Naive thymus-derived CD4-positive, alpha-beta T cell (primary cell): ENCODE measurements around the gene KIAA1671. TPM values are rescaled to one million over a fixed set of nuclear protein-coding genes. Genes with fewer than 3 reads are reported as not detected.

Experiments
- ATAC-seq: fragments of 150-1000 bp; cut with Tn5 transposase; 2 replicates; pipeline ENCODE4 v1.10.0; 2021; ENCODE audit warnings: mild to moderate bottlenecking, moderate library complexity
- CTCF ChIA-PET: fragments of 350-600 bp; sonication (Branson Sonifier 250); formaldehyde crosslinking; loops from one replicate; lab custom pipeline; 2021; ENCODE audit warnings: antibody characterized with exemption; lab: Charles Lee
- POLR2A ChIA-PET: fragments of 350-600 bp; sonication (Branson Sonifier 250); formaldehyde crosslinking; loops from one replicate; lab custom pipeline; 2021; ENCODE audit warnings: antibody characterized with exemption, inconsistent platforms; lab: Charles Lee
- DNase-seq, 9 donors: peaks; one replicate each; pipeline versions ENCODE4 v3.0.0 to v3.0.0-alpha.2; 2020 to 2022; ENCODE audit warnings: mixed read lengths in 1 of 9
- H3K27ac ChIP-seq: one replicate; pipeline ENCODE4 v1.7.0; 2013; ENCODE audit warnings: mild to moderate bottlenecking, low read depth, low read length, moderate library complexity
- H3K27me3 ChIP-seq, 2 donors: one replicate each; pipeline ENCODE4 v1.7.0; 2013; ENCODE audit warnings: low read length in 2 of 2, mild to moderate bottlenecking in 2 of 2, moderate library complexity in 2 of 2; ENCODE audit not compliant: control insufficient read depth in 2 of 2, insufficient read depth in 2 of 2
- H3K36me3 ChIP-seq, 3 experiments: 1 replicate in 2 of 3; 2 replicates in 1 of 3; pipeline ENCODE4 v1.7.0; 2013; ENCODE audit warnings: low read length in 3 of 3, mild to moderate bottlenecking in 3 of 3, moderate library complexity in 1 of 3; ENCODE audit not compliant: insufficient read depth in 3 of 3, control insufficient read depth in 2 of 3
- H3K4me1 ChIP-seq, 2 donors: one replicate each; pipeline ENCODE4 v1.7.0; 2013; ENCODE audit warnings: low read length in 2 of 2, mild to moderate bottlenecking in 2 of 2, moderate library complexity in 1 of 2; ENCODE audit not compliant: control insufficient read depth in 2 of 2, insufficient read depth in 2 of 2
- H3K4me3 ChIP-seq: 2 replicates; pipeline ENCODE4 v1.7.0; 2013; ENCODE audit warnings: mild to moderate bottlenecking, low read length
- H3K9me3 ChIP-seq, 3 experiments: 1 replicate in 2 of 3; 2 replicates in 1 of 3; pipeline ENCODE4 v1.7.0; 2013; ENCODE audit warnings: low read length in 3 of 3; ENCODE audit not compliant: control insufficient read depth in 2 of 3
- H3K27ac Mint-ChIP-seq, 9 donors: one replicate each; pipeline ENCODE4 v1.8.0; 2020 to 2022; ENCODE audit warnings: mixed read lengths in 9 of 9, mild to moderate bottlenecking in 8 of 9, moderate library complexity in 5 of 9, inconsistent platforms in 2 of 9
- H3K27me3 Mint-ChIP-seq, 5 donors: one replicate each; pipeline ENCODE4 v1.8.0; 2021 to 2022; ENCODE audit warnings: mixed read lengths in 5 of 5, mild to moderate bottlenecking in 1 of 5
- H3K36me3 Mint-ChIP-seq, 5 donors: one replicate each; pipeline ENCODE4 v1.8.0; 2020 to 2022; ENCODE audit warnings: mixed read lengths in 5 of 5, mild to moderate bottlenecking in 3 of 5, inconsistent platforms in 1 of 5
- H3K4me1 Mint-ChIP-seq, 7 donors: one replicate each; pipeline ENCODE4 v1.8.0; 2020 to 2022; ENCODE audit warnings: mixed read lengths in 7 of 7, mild to moderate bottlenecking in 3 of 7, inconsistent platforms in 1 of 7
- H3K4me3 Mint-ChIP-seq, 10 donors: one replicate each; pipeline ENCODE4 v1.8.0; 2020 to 2022; ENCODE audit warnings: mild to moderate bottlenecking in 10 of 10, mixed read lengths in 10 of 10, moderate library complexity in 6 of 10, inconsistent platforms in 2 of 10
- H3K9me3 Mint-ChIP-seq, 11 donors: one replicate each; pipeline ENCODE4 v1.8.0; 2020 to 2022; ENCODE audit warnings: mixed read lengths in 11 of 11, mild to moderate bottlenecking in 4 of 11, inconsistent platforms in 1 of 11, moderate library complexity in 1 of 11
- intact Hi-C, 2 donors: fragments of 100-400 bp; cut with micrococcal nuclease; formaldehyde crosslinking; loops; one replicate each; pipeline ENCODE4 v1.15.1; 2023
- polyA plus RNA-seq, 2 donors: library from polyadenylated mRNA; unstranded; fragments of 300-500 nt; fragmentation: Illumina TruSeq; gene quantifications; one replicate each; pipeline ENCODE4 v1.2.3, GENCODE V29; 2021
- total RNA-seq, 6 experiments: library from RNA in 5 of 6; stranded (reverse) in 5 of 6; gene quantifications; 1 replicate in 5 of 6; 2 replicates in 1 of 6; pipeline ENCODE4 v1.2.3 and lab custom pipeline; 2021 to 2026

KIAA1671 gene
- total and polyA plus RNA-seq, 7 experiments from 2014 or later = 0.47 to 19.0 (median 4.2) TPM

DNA sequence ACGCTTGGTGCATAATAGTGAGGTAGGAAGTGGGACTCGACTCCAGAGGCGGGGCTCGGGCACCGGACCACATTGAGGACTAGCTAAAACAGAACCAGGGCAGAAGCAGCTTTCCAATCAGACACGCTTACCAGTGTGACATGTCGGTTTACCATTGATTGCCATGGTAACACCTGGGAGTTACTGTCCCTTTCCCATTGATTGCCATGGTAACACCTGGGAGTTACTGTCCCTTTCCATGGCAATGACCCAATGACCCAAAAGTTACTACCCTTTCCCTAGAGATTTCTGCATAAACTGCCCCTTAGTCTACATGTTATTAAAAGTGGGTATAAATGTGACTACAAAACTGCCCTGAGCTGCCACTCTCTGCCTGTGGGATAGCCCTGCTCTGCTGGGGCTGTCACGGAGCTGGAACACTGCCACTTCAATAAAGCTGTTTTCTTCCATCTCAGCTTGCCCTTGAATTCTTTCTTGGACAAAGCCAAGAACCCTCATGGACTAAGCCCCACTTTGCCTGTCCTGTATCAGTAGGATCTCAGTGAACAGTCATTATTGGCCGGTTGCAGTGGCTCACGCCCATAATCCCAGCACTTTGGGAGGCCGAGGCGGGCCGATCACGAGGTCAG, 169.7 kb downstream of the KIAA1671 start:
- H3K27ac Mint-ChIP-seq = no peak overlapping the region
- intact Hi-C loops = no loop called here
- no peak overlapping the region for H3K4me3 ChIP-seq
- no peaks in the 10 kb centered on the region for H3K9me3 ChIP-seq
- H3K4me3 Mint-ChIP-seq = no peak overlapping the region
- peaks cover 0 to 32% (median 22%) of the 10 kb centered on the region in 5 donors for H3K36me3 Mint-ChIP-seq
- ChIA-PET CTCF (interaction anchor here (0.5 to 1.3 kb wide), 2 partner anchors 54 to 263 kb away, joined by 3 to 4 read pairs; no protein-coding TSS in a partner anchor), POLR2A (no interaction called here)
- H3K27me3 Mint-ChIP-seq = no peaks in the 10 kb centered on the region
- peaks cover 0 to 4% (median 0%) of the 10 kb centered on the region in 11 donors for H3K9me3 Mint-ChIP-seq
- H3K36me3 ChIP-seq = peaks cover 0 to 3% (median 0%) of the 10 kb centered on the region in 3 experiments
- no peak for ATAC-seq
- no peak overlapping the region for H3K27ac ChIP-seq
- H3K4me1 Mint-ChIP-seq = peaks cover 0 to 7% (median 0%) of the 10 kb centered on the region in 7 donors
- no peaks in the 10 kb centered on the region for H3K4me1 ChIP-seq
- H3K27me3 ChIP-seq = no peaks in the 10 kb centered on the region
- no peak for DNase-seq

DNA sequence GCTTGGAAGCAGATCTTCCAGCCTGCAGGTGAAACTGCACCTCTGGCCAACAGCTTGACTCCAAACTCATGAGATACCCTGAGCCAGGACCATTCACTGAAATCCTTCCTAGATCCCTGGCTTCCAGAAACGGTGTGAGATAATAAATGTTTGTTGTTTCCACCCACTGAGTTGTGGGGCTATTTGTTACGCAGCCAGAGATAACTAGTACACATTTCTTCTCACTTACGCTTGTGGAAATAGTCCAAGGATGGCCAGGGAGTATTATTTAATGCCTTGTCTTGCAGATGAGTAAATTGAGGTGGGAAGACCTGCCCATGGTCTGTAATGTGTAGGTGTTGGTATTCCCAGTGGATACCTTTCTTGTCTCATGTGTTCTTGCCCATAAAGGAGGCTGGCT, 171.2 kb downstream of the KIAA1671 start:
- H3K4me3 Mint-ChIP-seq = no peak overlapping the region
- H3K27me3 Mint-ChIP-seq = no peaks in the 10 kb centered on the region
- CTCF ChIA-PET = no interaction called here
- peaks cover 0 to 6% (median 0%) of the 10 kb centered on the region in 7 donors for H3K4me1 Mint-ChIP-seq
- H3K36me3 ChIP-seq = peaks cover 0 to 3% (median 0%) of the 10 kb centered on the region in 3 experiments
- intact Hi-C loops = no loop called here
- no peak overlapping the region for H3K4me3 ChIP-seq
- no peaks in the 10 kb centered on the region for H3K27me3 ChIP-seq
- no peaks in the 10 kb centered on the region for H3K4me1 ChIP-seq
- H3K27ac Mint-ChIP-seq = no peak overlapping the region
- POLR2A ChIA-PET = no interaction called here
- no peak for ATAC-seq
- H3K9me3 ChIP-seq = no peaks in the 10 kb centered on the region
- peaks cover 0 to 25% (median 15%) of the 10 kb centered on the region in 5 donors for H3K36me3 Mint-ChIP-seq
- peaks cover 0 to 3% (median 0%) of the 10 kb centered on the region in 11 donors for H3K9me3 Mint-ChIP-seq
- DNase-seq = no peak
- H3K27ac ChIP-seq = no peak overlapping the region

DNA sequence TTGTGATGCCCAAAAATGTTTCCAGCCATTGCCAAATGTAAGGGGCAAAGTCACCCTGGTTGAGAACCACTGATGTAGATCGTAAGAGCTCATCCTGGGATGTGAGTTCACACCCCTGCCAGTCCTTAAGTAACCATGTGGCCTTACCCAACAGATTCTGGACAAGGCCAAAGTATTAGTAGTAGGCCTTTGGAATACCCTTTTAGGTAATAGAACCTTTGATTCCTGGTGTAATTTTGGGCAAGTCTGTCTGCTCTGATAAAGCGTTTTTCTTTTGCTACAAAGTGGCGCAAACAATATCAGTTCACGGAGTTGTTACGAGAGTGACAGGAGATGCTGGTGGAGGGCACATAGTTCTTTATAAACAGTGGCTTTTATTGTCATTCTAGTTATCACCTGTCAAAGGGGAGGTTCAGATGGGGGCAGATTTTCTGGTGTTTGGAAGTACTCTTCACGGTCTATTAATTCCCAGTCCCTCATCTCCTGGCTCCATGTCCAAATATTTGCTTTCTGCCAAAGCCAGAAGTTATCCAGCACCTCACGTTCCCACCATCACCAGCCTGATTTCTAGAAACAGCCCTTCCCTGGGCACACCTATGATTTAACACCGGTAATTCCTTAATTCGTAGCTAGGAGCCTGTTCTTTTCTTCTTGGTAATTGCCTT, 173.3 kb downstream of the KIAA1671 start:
- H3K27me3 Mint-ChIP-seq = no peaks in the 10 kb centered on the region
- H3K27ac Mint-ChIP-seq = no peak overlapping the region
- H3K9me3 ChIP-seq = no peaks in the 10 kb centered on the region
- H3K4me3 Mint-ChIP-seq = peak overlapping the region in 1 of 10 donors; percentile 5
- H3K36me3 Mint-ChIP-seq = peaks cover 0 to 18% (median 11%) of the 10 kb centered on the region in 5 donors
- ATAC-seq (no peak), DNase-seq (no peak)
- intact Hi-C loops = no loop called here
- H3K27ac ChIP-seq = no peak overlapping the region
- H3K4me1 Mint-ChIP-seq = peaks cover 0 to 4% (median 0%) of the 10 kb centered on the region in 7 donors
- ChIA-PET CTCF (no interaction called here), POLR2A (no interaction called here)
- H3K36me3 ChIP-seq = peaks cover 0 to 3% (median 0%) of the 10 kb centered on the region in 3 experiments
- peaks cover 0 to 2% (median 0%) of the 10 kb centered on the region in 11 donors for H3K9me3 Mint-ChIP-seq
- H3K27me3 ChIP-seq = no peaks in the 10 kb centered on the region
- no peaks in the 10 kb centered on the region for H3K4me1 ChIP-seq
- H3K4me3 ChIP-seq = no peak overlapping the region

DNA sequence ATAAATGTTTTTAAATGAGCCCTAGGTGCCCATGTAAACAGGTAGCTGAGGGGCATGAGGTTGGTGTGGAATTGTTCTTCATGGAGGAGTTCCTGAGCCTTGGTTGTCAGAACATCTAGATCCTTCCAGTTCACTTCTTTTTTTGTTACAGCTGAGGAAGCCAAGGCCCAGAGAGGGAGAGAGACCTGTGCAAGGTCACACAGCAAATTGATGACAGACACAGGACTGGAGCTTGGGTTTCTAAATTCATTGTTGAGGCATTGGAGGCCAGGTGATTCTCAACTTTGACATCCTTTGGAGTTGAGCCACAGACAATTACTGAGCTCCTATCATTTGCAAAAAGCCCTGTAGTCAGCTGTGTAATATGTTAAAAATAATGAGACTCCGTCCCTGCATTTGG, 174.0 kb downstream of the KIAA1671 start:
- Mint-ChIP-seq H3K4me3 (no peak overlapping the region), H3K4me1 (peaks cover 0 to 4% (median 0%) of the 10 kb centered on the region in 7 donors), H3K27me3 (no peaks in the 10 kb centered on the region), H3K9me3 (peaks cover 0 to 2% (median 0%) of the 10 kb centered on the region in 11 donors), H3K36me3 (peaks cover 0 to 18% (median 11%) of the 10 kb centered on the region in 5 donors), H3K27ac (no peak overlapping the region)
- intact Hi-C loops = no loop called here
- DNase-seq (no peak), ATAC-seq (no peak)
- Histone ChIP-seq H3K9me3 (no peaks in the 10 kb centered on the region), H3K27ac (no peak overlapping the region), H3K27me3 (no peaks in the 10 kb centered on the region), H3K4me1 (no peaks in the 10 kb centered on the region), H3K4me3 (no peak overlapping the region), H3K36me3 (peaks cover 0 to 3% (median 0%) of the 10 kb centered on the region in 3 experiments)
- POLR2A ChIA-PET = no interaction called here
- CTCF ChIA-PET = no interaction called here

DNA sequence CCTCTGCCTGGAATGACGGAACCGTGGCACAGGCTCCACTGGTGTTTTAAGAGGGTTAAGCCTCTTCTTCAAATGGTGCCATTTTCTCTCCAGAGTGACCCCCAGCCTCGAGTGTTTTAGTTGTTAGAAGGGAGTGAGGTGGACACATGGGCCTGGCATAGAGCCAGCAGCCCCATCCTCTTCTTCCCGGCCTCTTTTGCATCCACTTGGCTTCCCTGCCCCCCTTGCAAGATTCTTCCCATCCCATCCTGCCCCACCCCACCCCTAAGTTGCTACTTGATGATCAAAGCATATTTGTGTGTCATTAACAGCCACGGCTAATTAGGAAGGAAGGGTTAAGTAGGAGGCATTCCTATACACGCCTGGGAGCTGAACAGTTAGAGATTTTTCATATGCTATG, 174.8 kb downstream of the KIAA1671 start:
- Mint-ChIP-seq H3K36me3 (peaks cover 0 to 14% (median 7%) of the 10 kb centered on the region in 5 donors), H3K9me3 (peaks cover 0 to 2% (median 0%) of the 10 kb centered on the region in 11 donors), H3K4me3 (no peak overlapping the region), H3K27me3 (no peaks in the 10 kb centered on the region), H3K27ac (no peak overlapping the region), H3K4me1 (peaks cover 0 to 6% (median 0%) of the 10 kb centered on the region in 7 donors)
- no peaks in the 10 kb centered on the region for H3K9me3 ChIP-seq
- no peaks in the 10 kb centered on the region for H3K4me1 ChIP-seq
- ATAC-seq (no peak), DNase-seq (no peak)
- ChIA-PET CTCF (no interaction called here), POLR2A (no interaction called here)
- peaks cover 0 to 3% (median 0%) of the 10 kb centered on the region in 3 experiments for H3K36me3 ChIP-seq
- no peaks in the 10 kb centered on the region for H3K27me3 ChIP-seq
- intact Hi-C loops = no loop called here
- no peak overlapping the region for H3K4me3 ChIP-seq
- H3K27ac ChIP-seq = no peak overlapping the region

DNA sequence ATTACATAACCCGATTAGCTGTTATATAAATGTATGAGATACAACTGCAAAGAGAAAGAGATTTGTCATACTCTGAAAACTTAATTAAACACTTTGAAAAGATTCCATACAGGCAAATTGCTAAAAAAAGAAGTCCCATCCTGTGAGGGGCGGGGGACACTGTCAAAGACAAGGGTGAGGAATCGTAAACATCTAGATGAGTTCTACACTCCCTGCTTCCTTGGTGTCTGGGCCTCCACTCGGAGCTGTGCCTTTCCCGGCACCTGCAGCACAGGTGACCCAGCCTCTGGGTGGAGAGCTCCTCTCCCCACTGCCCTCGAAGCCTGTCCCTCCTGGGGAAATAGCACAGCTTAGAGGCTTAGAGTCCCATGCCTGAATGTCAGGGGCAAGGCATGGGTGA, 177.9 kb downstream of the KIAA1671 start:
- H3K4me3 Mint-ChIP-seq = no peak overlapping the region
- Histone ChIP-seq H3K4me1 (no peaks in the 10 kb centered on the region), H3K9me3 (no peaks in the 10 kb centered on the region), H3K27me3 (no peaks in the 10 kb centered on the region), H3K4me3 (no peak overlapping the region), H3K36me3 (no peaks in the 10 kb centered on the region), H3K27ac (no peak overlapping the region)
- ChIA-PET CTCF (no interaction called here), POLR2A (no interaction called here)
- DNase-seq (no peak), ATAC-seq (no peak)
- peaks cover 0 to 7% (median 0%) of the 10 kb centered on the region in 7 donors for H3K4me1 Mint-ChIP-seq
- H3K27ac Mint-ChIP-seq = no peak overlapping the region
- H3K9me3 Mint-ChIP-seq = no peaks in the 10 kb centered on the region
- no peaks in the 10 kb centered on the region for H3K27me3 Mint-ChIP-seq
- intact Hi-C loops = no loop called here
- peaks cover 0 to 7% (median 0%) of the 10 kb centered on the region in 5 donors for H3K36me3 Mint-ChIP-seq
